ENCODE measurements around the gene HTT. TPM values are rescaled to one million over a fixed set of nuclear protein-coding genes. Genes with fewer than 3 reads are reported as not detected.

Gene HTT
- total RNA-seq, 2 donors from 2014 or later: 104 to 109 TPM

- no peak overlapping the region for H3K27ac Mint-ChIP-seq
- peaks cover 5% of the 10 kb centered on the region for H3K4me1 Mint-ChIP-seq
Observed at GRCh38 chr4:3114377-3114776, 39.9 kb downstream of the HTT start.

DNA sequence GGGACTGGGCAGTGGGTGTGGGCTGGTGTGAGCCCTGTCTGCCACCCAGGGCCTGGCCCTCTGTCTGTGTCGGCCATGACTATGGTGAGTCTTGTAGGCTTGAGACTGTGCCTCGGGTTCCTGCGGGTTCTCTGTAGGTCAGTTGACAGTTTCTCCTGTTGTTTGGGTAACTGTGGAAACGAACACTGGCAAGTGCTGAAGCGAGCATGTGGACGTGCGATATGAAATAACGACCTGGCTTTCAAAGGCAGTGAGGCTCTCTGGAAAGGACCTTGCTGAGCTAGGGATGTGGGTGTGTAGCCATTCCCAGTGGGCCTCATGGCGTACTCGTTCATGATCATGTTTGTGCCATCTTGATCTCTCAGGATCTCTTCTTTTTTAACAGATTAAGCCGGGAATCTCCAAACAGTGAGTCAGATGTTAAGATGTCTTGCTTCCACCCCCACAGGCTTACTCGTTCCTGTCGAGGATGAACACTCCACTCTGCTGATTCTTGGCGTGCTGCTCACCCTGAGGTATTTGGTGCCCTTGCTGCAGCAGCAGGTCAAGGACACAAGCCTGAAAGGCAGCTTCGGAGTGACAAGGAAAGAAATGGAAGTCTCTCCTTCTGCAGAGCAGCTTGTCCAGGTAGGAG is 41.3 kb downstream of the HTT start:
- Histone ChIP-seq H3K4me1 (ENCODE audit: control insufficient read depth, insufficient read depth, low read length) (no peaks in the 10 kb centered on the region), H3K4me3 (ENCODE audit: low read length) (no peak overlapping the region), H3K27ac (ENCODE audit: low read depth, low read length) (no peak overlapping the region), H3K27me3 (ENCODE audit: control insufficient read depth, insufficient read depth, low read length, poor library complexity, severe bottlenecking) (no peaks in the 10 kb centered on the region), H3K9ac (ENCODE audit: extremely low read depth, low read length, poor library complexity, severe bottlenecking) (no peak overlapping the region), H3K36me3 (ENCODE audit: control insufficient read depth, insufficient read depth, low read length) (peaks cover 95% of the 10 kb centered on the region), H3K9me3 (ENCODE audit: control insufficient read depth, low read length) (peaks cover 29% of the 10 kb centered on the region)
- H3K36me3 Mint-ChIP-seq (ENCODE audit: low read depth): peaks cover 94% of the 10 kb centered on the region
- H3K4me1 Mint-ChIP-seq: peaks cover 5% of the 10 kb centered on the region
- no peaks in the 10 kb centered on the region for H3K27me3 Mint-ChIP-seq (ENCODE audit: insufficient read depth)
- 92 to 96% methylated on average over 15 of the region's 15 CpGs for WGBS, 2 experiments (ENCODE audit: insufficient coverage in 1 of 2, insufficient read length in 1 of 2)
- TF ChIP-seq, protein P1, sequence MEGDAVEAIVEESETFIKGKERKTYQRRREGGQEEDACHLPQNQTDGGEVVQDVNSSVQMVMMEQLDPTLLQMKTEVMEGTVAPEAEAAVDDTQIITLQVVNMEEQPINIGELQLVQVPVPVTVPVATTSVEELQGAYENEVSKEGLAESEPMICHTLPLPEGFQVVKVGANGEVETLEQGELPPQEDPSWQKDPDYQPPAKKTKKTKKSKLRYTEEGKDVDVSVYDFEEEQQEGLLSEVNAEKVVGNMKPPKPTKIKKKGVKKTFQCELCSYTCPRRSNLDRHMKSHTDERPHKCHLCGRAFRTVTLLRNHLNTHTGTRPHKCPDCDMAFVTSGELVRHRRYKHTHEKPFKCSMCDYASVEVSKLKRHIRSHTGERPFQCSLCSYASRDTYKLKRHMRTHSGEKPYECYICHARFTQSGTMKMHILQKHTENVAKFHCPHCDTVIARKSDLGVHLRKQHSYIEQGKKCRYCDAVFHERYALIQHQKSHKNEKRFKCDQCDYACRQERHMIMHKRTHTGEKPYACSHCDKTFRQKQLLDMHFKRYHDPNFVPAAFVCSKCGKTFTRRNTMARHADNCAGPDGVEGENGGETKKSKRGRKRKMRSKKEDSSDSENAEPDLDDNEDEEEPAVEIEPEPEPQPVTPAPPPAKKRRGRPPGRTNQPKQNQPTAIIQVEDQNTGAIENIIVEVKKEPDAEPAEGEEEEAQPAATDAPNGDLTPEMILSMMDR (conservative IDR thresholded peaks at IDR 0.05): no peak
- no peak for DNase-seq
- H3K9me3 Mint-ChIP-seq: peaks cover 21% of the 10 kb centered on the region
- H3K27ac Mint-ChIP-seq: no peak overlapping the region
- H3K4me3 Mint-ChIP-seq: no peak overlapping the region

More at GRCh38 chr4:3114377-3114776, 39.9 kb downstream of the HTT start:
- H3K9me3 ChIP-seq (ENCODE audit: control insufficient read depth, low read length): peaks cover 30% of the 10 kb centered on the region
- no peak overlapping the region for H3K27ac ChIP-seq (ENCODE audit: low read depth, low read length)
- H3K4me1 ChIP-seq (ENCODE audit: control insufficient read depth, insufficient read depth, low read length): no peaks in the 10 kb centered on the region
- TF ChIP-seq, protein P1 (conservative IDR thresholded peaks at IDR 0.05): no peak
- H3K4me3 ChIP-seq (ENCODE audit: low read length): no peak overlapping the region
- H3K9ac ChIP-seq (ENCODE audit: extremely low read depth, low read length, poor library complexity, severe bottlenecking): no peak overlapping the region
- Mint-ChIP-seq H3K4me3 (no peak overlapping the region), H3K36me3 (ENCODE audit: low read depth) (peaks cover 94% of the 10 kb centered on the region), H3K9me3 (peaks cover 21% of the 10 kb centered on the region), H3K27me3 (ENCODE audit: insufficient read depth) (no peaks in the 10 kb centered on the region)
- WGBS, 2 experiments (ENCODE audit: insufficient coverage in 1 of 2, insufficient read length in 1 of 2): 94 to 99% methylated on average over 6 of the region's 6 CpGs
- H3K27me3 ChIP-seq (ENCODE audit: control insufficient read depth, insufficient read depth, low read length, poor library complexity, severe bottlenecking): no peaks in the 10 kb centered on the region
- DNase-seq: no peak
- H3K36me3 ChIP-seq (ENCODE audit: control insufficient read depth, insufficient read depth, low read length): peaks cover 95% of the 10 kb centered on the region

DNA sequence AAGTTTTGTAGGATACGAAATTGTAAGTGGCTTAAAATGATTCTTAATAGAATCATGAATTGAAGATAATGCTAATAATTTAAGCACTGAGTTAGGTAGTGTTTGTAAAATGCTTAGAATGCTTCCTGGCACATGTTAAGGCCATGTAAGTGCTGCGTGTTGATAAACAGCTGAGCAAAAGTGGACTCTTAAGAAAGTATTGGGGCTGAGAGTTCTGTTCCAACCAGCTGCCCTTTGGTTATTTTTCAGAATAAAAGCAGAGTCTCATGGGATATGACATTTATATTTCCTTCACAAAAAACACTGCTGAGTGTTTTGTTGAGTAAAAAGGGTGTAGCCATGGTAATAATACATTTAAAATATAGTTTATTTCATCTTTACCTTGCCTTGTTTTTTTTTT is 42.5 kb downstream of the HTT start:
- peaks cover 1% of the 10 kb centered on the region for H3K4me1 ChIP-seq (ENCODE audit: control insufficient read depth, insufficient read depth, low read length)
- no peak for DNase-seq
- H3K4me1 Mint-ChIP-seq: no peaks in the 10 kb centered on the region
- no peak overlapping the region for H3K4me3 ChIP-seq (ENCODE audit: low read length)
- H3K27ac Mint-ChIP-seq: no peak overlapping the region
- H3K9ac ChIP-seq (ENCODE audit: extremely low read depth, low read length, poor library complexity, severe bottlenecking): no peak overlapping the region
- peaks cover 88% of the 10 kb centered on the region for H3K36me3 Mint-ChIP-seq (ENCODE audit: low read depth)
- H3K27me3 ChIP-seq (ENCODE audit: control insufficient read depth, insufficient read depth, low read length, poor library complexity, severe bottlenecking): no peaks in the 10 kb centered on the region
- WGBS, 2 experiments (ENCODE audit: insufficient coverage in 1 of 2, insufficient read length in 1 of 2): 94 to 100% methylated on average over 2 of the region's 2 CpGs
- no peak overlapping the region for H3K27ac ChIP-seq (ENCODE audit: low read depth, low read length)
- peaks cover 21% of the 10 kb centered on the region for H3K9me3 Mint-ChIP-seq
- TF ChIP-seq, protein P1 (conservative IDR thresholded peaks at IDR 0.05): no peak
- H3K9me3 ChIP-seq (ENCODE audit: control insufficient read depth, low read length): peaks cover 20% of the 10 kb centered on the region
- no peaks in the 10 kb centered on the region for H3K27me3 Mint-ChIP-seq (ENCODE audit: insufficient read depth)
- H3K4me3 Mint-ChIP-seq: no peak overlapping the region
- peaks cover 94% of the 10 kb centered on the region for H3K36me3 ChIP-seq (ENCODE audit: control insufficient read depth, insufficient read depth, low read length)
